HCT116 (cell line): ENCODE data around the gene POLR2C. TPM values are rescaled to one million over a fixed set of nuclear protein-coding genes. Genes with fewer than 3 reads are reported as not detected.

Source experiments
- ATAC-seq: fragments of 200-7000 bp; cut with Tn5 transposase; 2 replicates; pipeline ENCODE4 v1.9.1; 2020; ENCODE audit warnings: mild to moderate bottlenecking, moderate library complexity
- BruUV-seq: library from RNA; stranded (reverse); fragments of 400-500 nt; replicated peaks from 2 replicates; lab custom pipeline; 2021; lab: Mats Ljungman, UMichigan
- CTCF ChIA-PET: fragments of 300-600 bp; sonication (Branson Sonifier 250); formaldehyde crosslinking; loops from one replicate; lab custom pipeline; 2021; ENCODE audit warnings: antibody characterized with exemption; lab: Charles Lee
- POLR2A ChIA-PET: fragments of 300-600, 350-600 bp; sonication (Branson Sonifier 250); formaldehyde crosslinking; loops from one replicate; lab custom pipeline; 2021; ENCODE audit warnings: antibody characterized with exemption; lab: Charles Lee
- RAD21 ChIA-PET, 2 experiments: fragments of 300-600 bp; sonication (Branson Sonifier 250); formaldehyde crosslinking; loops; one replicate each; lab custom pipeline; 2023; ENCODE audit warnings: low total read pairs in 2 of 2; ENCODE audit not compliant: uncharacterized antibody in 2 of 2, unreplicated experiment in 2 of 2, low non-redundant PET in 1 of 2; lab: Charles Lee
- DNase-seq: peaks from one replicate; pipeline ENCODE4 v3.0.0-alpha.2; 2010; ENCODE audit warnings: low read depth, low spot score
- H2AFZ ChIP-seq: fragments of 200-600 bp; shearing (Covaris generic), sonication (generic); 2 replicates; pipeline ENCODE4 v1.6.1; 2017; ENCODE audit warnings: low read depth, mixed run types, mixed read lengths, antibody characterized with exemption, low read length; ENCODE audit not compliant: poor library complexity, severe bottlenecking
- H3K27ac ChIP-seq: 2 replicates; pipeline ENCODE4 v1.5.1; 2012; ENCODE audit warnings: low read depth, low read length
- H3K27me3 ChIP-seq: fragments of 200-600 bp; sonication (generic); 2 replicates; pipeline ENCODE4 v1.6.1; 2016; ENCODE audit warnings: mixed run types, low read length, mixed read lengths; ENCODE audit not compliant: insufficient read depth
- H3K36me3 ChIP-seq, 2 experiments: fragments of 200-500 bp in 1 of 2; fragments of 200-600 bp in 1 of 2; sonication (Bioruptor generic) in 1 of 2; sonication (generic) in 1 of 2; 2 replicates each; pipeline versions ENCODE4 v1.5.1 to v1.6.1; 2014 to 2016; ENCODE audit warnings: low read length in 2 of 2, inconsistent platforms in 1 of 2, mixed read lengths in 1 of 2, mixed run types in 1 of 2; ENCODE audit not compliant: insufficient read depth in 2 of 2, control insufficient read depth in 1 of 2
- H3K4me1 ChIP-seq, 2 experiments: fragments of 200-600 bp in 1 of 2; sonication (generic) in 1 of 2; 2 replicates each; pipeline versions ENCODE4 v1.5.1 to v1.6.1; 2012 to 2017; ENCODE audit warnings: low read length in 2 of 2, inconsistent platforms in 1 of 2, mild to moderate bottlenecking in 1 of 2, mixed read lengths in 1 of 2, mixed run types in 1 of 2, moderate library complexity in 1 of 2; ENCODE audit not compliant: insufficient read depth in 2 of 2, control insufficient read depth in 1 of 2
- H3K4me2 ChIP-seq: fragments of 200-600 bp; sonication (generic); 2 replicates; pipeline ENCODE4 v1.6.1; 2017; ENCODE audit warnings: mixed run types, low read length, mixed read lengths
- H3K4me3 ChIP-seq, 2 experiments: fragments of 200-600 bp in 1 of 2; sonication (generic) in 1 of 2; replicated peaks in 1 of 2; 2 replicates each; pipeline ENCODE4 v1.5.1; 2011 to 2016; ENCODE audit warnings: low read length in 2 of 2, control low read depth in 1 of 2, low read depth in 1 of 2, mild to moderate bottlenecking in 1 of 2, mixed read lengths in 1 of 2, mixed run types in 1 of 2
- H3K79me2 ChIP-seq: fragments of 200-600 bp; sonication (generic); 2 replicates; pipeline ENCODE4 v1.6.1; 2017; ENCODE audit warnings: mild to moderate bottlenecking, mixed run types, low read length, moderate library complexity, mixed read lengths; ENCODE audit not compliant: insufficient read depth
- H3K9ac ChIP-seq: fragments of 200-600 bp; sonication (generic); 2 replicates; pipeline ENCODE4 v1.6.1; 2016; ENCODE audit warnings: low read length, mixed read lengths
- H3K9me2 ChIP-seq: fragments of 200-600 bp; sonication (generic), shearing (Covaris generic); 2 replicates; pipeline ENCODE4 v1.6.1; 2017; ENCODE audit warnings: mixed run types, mild to moderate bottlenecking, moderate library complexity; ENCODE audit not compliant: insufficient read depth
- H3K9me3 ChIP-seq, 2 experiments: fragments of 200-500 bp in 1 of 2; fragments of 200-600 bp in 1 of 2; sonication (Bioruptor generic) in 1 of 2; sonication (generic) in 1 of 2; 2 replicates each; pipeline ENCODE4 v1.6.1; 2014 to 2017; ENCODE audit warnings: low read length in 2 of 2, mixed read lengths in 2 of 2, inconsistent platforms in 1 of 2, low read depth in 1 of 2, mild to moderate bottlenecking in 1 of 2, mixed run types in 1 of 2, moderate library complexity in 1 of 2; ENCODE audit not compliant: control insufficient read depth in 1 of 2, insufficient read depth in 1 of 2
- H4K20me1 ChIP-seq: fragments of 200-600 bp; sonication (generic), shearing (Covaris generic); 2 replicates; pipeline ENCODE4 v1.6.1; 2017; ENCODE audit warnings: mixed run types, mild to moderate bottlenecking, moderate library complexity; ENCODE audit not compliant: insufficient read depth
- EGR1 ChIP-seq: IDR thresholded peaks from 2 replicates; pipeline ENCODE4 v1.6.1; 2012; ENCODE audit warnings: low read depth
- JUND ChIP-seq: IDR thresholded peaks from 2 replicates; pipeline ENCODE4 v1.6.1; 2012
- POLR2A ChIP-seq: IDR thresholded peaks from 2 replicates; pipeline ENCODE4 v1.7.0; 2011; ENCODE audit warnings: borderline replicate concordance; ENCODE audit not compliant: insufficient read depth, insufficient read length; ENCODE audit errors: extremely low read depth
- POLR2AphosphoS5 ChIP-seq: IDR thresholded peaks from 2 replicates; pipeline ENCODE4 v1.6.1; 2011; ENCODE audit warnings: mild to moderate bottlenecking, low read depth, low read length, moderate library complexity
- SP1 ChIP-seq: IDR thresholded peaks from 2 replicates; pipeline ENCODE4 v1.6.1; 2012; ENCODE audit warnings: low read depth
- ZNF274 ChIP-seq: fragments of 200-500 bp; sonication (Bioruptor generic); IDR thresholded peaks from 2 replicates; pipeline ENCODE4 v1.6.1; 2014; ENCODE audit warnings: mild to moderate bottlenecking, low read depth, low read length, inconsistent platforms
- intact Hi-C: fragments of 100-400 bp; cut with micrococcal nuclease; formaldehyde crosslinking; loops from 2 replicates; pipeline ENCODE4 v1.10.0; 2022
- total RNA-seq: library from RNA; stranded (reverse); gene quantifications from one replicate; pipeline ENCODE4 v1.2.1, GENCODE V29; 2021; ENCODE audit not compliant: unreplicated experiment
- TF ChIP-seq, protein P1 (sequence below): IDR thresholded peaks from 2 replicates; pipeline ENCODE4 v1.6.1; 2012
- TF ChIP-seq, protein P2 (sequence below): IDR thresholded peaks from 2 replicates; pipeline ENCODE4 v1.6.1; 2012; ENCODE audit warnings: low read depth
- TF ChIP-seq, protein P3 (sequence below): IDR thresholded peaks from 2 replicates; pipeline ENCODE4 v1.6.1; 2012
- TF ChIP-seq, protein P4 (sequence below), 3 experiments: fragments of 200-600 bp in 1 of 3; sonication (generic) in 1 of 3; IDR thresholded peaks in 2 of 3; conservative IDR thresholded peaks in 1 of 3; 2 replicates each; pipeline ENCODE4 v1.5.1; 2012 to 2017; ENCODE audit warnings: low read depth in 2 of 3, low read length in 2 of 3, antibody characterized with exemption in 1 of 3, borderline replicate concordance in 1 of 3, control low read depth in 1 of 3, mild to moderate bottlenecking in 1 of 3, mixed read lengths in 1 of 3, mixed run types in 1 of 3, moderate library complexity in 1 of 3; ENCODE audit not compliant: insufficient read depth in 1 of 3
- TF ChIP-seq, protein P5 (sequence below): IDR thresholded peaks from 2 replicates; pipeline ENCODE4 v1.6.1; 2011; ENCODE audit warnings: mild to moderate bottlenecking, low read length, moderate library complexity; ENCODE audit not compliant: insufficient replicate concordance; ENCODE audit errors: extremely low read depth

POLR2C gene
- total RNA-seq, 1 experiment from 2014 or later = 74.4 TPM

DNA sequence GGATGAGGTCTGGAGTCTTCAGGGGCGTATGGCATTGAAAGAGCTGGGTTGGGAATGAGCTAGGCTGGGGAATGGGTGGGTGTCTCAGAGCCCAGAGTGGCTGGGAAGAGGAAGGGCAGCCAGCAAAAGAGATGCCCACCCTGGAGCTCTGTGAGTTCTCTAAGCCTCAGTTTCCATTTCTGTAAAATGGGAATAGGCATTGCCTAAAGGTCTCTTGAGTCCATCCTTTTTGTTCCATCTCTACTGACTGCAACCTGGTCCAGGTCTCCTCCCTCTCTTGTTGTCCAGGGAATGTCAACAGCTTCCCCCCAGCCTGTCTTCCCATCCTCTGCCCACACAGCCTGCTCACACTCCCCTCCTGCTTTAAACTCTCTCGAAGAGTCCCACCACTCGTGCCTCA is 54.3 kb downstream of the POLR2C start (continued):
- no peak for TF ChIP-seq ZNF274
- TF ChIP-seq EGR1 = no peak

DNA sequence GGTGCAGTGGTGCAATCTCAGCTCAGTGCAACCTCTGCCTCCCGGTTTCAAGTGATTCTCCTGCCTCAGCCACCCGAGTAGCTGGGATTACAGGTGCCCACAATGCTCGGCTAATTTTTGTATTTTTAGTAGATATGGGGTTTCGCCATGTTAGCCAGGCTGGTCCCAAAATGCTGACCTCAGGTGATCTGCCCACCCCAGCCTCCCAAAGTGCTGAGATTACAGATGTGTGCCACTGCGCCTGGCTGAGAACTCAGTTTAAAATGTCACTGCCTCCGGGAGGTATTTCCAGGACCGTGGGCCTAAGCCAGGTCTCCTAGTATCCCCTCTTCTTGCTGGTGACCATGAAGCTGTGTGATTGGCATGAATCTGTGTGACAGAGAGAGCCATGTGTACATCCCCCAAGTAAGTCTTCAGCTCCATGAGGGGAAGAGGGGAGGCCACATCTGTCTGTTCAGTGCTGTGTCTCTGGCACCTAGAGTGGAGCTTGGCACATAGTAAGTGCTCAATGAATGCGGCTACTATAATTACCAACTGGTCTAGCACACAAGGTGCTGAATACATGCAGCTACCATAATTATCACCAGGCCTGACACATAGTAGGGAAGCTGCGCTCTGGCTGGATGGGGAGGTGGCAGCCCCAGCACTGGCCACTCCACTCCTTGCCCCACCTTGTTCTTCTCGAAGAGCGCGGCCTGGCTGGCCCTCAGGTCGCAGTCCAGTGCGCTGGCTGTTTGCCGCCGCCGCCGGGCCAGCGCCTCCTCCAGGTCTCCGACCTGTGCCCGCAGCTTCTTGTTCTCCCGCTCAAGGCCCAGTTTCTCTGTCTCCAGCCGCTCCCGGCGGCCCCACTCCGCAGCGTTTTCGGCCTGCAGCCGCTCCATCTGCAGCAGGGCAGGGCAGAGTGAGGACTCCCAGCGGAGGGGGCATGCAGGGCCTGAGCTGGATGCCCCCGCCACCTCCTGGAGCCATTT is 55.2 kb downstream of the POLR2C start:
- H3K36me3 ChIP-seq = no peaks in the 10 kb centered on the region
- intact Hi-C loops = no loop called here
- H3K4me1 ChIP-seq = no peaks in the 10 kb centered on the region
- ChIA-PET CTCF (interaction anchor here (2.8 kb wide), 1 partner anchor 100 kb away, joined by 22 read pairs; no protein-coding TSS in a partner anchor), POLR2A (no interaction called here), RAD21 (no interaction called here)
- H3K4me3 ChIP-seq = no peak overlapping the region
- H3K79me2 ChIP-seq = no peaks in the 10 kb centered on the region
- H3K9me3 ChIP-seq = no peaks in the 10 kb centered on the region
- no peaks in the 10 kb centered on the region for H3K9me2 ChIP-seq
- TF ChIP-seq SP1 (no peak), POLR2AphosphoS5 (no peak), POLR2A (no peak), JUND (no peak)
- TF ChIP-seq, protein P1, sequence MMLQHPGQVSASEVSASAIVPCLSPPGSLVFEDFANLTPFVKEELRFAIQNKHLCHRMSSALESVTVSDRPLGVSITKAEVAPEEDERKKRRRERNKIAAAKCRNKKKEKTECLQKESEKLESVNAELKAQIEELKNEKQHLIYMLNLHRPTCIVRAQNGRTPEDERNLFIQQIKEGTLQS = no peak
- TF ChIP-seq, protein P2, sequence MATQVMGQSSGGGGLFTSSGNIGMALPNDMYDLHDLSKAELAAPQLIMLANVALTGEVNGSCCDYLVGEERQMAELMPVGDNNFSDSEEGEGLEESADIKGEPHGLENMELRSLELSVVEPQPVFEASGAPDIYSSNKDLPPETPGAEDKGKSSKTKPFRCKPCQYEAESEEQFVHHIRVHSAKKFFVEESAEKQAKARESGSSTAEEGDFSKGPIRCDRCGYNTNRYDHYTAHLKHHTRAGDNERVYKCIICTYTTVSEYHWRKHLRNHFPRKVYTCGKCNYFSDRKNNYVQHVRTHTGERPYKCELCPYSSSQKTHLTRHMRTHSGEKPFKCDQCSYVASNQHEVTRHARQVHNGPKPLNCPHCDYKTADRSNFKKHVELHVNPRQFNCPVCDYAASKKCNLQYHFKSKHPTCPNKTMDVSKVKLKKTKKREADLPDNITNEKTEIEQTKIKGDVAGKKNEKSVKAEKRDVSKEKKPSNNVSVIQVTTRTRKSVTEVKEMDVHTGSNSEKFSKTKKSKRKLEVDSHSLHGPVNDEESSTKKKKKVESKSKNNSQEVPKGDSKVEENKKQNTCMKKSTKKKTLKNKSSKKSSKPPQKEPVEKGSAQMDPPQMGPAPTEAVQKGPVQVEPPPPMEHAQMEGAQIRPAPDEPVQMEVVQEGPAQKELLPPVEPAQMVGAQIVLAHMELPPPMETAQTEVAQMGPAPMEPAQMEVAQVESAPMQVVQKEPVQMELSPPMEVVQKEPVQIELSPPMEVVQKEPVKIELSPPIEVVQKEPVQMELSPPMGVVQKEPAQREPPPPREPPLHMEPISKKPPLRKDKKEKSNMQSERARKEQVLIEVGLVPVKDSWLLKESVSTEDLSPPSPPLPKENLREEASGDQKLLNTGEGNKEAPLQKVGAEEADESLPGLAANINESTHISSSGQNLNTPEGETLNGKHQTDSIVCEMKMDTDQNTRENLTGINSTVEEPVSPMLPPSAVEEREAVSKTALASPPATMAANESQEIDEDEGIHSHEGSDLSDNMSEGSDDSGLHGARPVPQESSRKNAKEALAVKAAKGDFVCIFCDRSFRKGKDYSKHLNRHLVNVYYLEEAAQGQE = no peak
- TF ChIP-seq, protein P3, sequence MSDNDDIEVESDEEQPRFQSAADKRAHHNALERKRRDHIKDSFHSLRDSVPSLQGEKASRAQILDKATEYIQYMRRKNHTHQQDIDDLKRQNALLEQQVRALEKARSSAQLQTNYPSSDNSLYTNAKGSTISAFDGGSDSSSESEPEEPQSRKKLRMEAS = no peak
- TF ChIP-seq, protein P4, sequence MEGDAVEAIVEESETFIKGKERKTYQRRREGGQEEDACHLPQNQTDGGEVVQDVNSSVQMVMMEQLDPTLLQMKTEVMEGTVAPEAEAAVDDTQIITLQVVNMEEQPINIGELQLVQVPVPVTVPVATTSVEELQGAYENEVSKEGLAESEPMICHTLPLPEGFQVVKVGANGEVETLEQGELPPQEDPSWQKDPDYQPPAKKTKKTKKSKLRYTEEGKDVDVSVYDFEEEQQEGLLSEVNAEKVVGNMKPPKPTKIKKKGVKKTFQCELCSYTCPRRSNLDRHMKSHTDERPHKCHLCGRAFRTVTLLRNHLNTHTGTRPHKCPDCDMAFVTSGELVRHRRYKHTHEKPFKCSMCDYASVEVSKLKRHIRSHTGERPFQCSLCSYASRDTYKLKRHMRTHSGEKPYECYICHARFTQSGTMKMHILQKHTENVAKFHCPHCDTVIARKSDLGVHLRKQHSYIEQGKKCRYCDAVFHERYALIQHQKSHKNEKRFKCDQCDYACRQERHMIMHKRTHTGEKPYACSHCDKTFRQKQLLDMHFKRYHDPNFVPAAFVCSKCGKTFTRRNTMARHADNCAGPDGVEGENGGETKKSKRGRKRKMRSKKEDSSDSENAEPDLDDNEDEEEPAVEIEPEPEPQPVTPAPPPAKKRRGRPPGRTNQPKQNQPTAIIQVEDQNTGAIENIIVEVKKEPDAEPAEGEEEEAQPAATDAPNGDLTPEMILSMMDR (IDR thresholded peaks at IDR 0.05 in 2 of 3, conservative IDR thresholded peaks at IDR 0.05 in 1 of 3; ENCODE audit: borderline replicate concordance in 1 of 3, insufficient read depth in 1 of 3, low read depth in 2 of 3, low read length in 2 of 3) = no peak
- TF ChIP-seq, protein P5, sequence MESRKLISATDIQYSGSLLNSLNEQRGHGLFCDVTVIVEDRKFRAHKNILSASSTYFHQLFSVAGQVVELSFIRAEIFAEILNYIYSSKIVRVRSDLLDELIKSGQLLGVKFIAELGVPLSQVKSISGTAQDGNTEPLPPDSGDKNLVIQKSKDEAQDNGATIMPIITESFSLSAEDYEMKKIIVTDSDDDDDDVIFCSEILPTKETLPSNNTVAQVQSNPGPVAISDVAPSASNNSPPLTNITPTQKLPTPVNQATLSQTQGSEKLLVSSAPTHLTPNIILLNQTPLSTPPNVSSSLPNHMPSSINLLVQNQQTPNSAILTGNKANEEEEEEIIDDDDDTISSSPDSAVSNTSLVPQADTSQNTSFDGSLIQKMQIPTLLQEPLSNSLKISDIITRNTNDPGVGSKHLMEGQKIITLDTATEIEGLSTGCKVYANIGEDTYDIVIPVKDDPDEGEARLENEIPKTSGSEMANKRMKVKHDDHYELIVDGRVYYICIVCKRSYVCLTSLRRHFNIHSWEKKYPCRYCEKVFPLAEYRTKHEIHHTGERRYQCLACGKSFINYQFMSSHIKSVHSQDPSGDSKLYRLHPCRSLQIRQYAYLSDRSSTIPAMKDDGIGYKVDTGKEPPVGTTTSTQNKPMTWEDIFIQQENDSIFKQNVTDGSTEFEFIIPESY = no peak
- H4K20me1 ChIP-seq = no peaks in the 10 kb centered on the region
- H3K4me2 ChIP-seq = no peak overlapping the region
- H3K27ac ChIP-seq = no peak overlapping the region
- H2AFZ ChIP-seq = no peak overlapping the region
- H3K27me3 ChIP-seq = no peaks in the 10 kb centered on the region
- ATAC-seq (no peak), DNase-seq (no peak)
- BruUV-seq = no TSS peak
- H3K9ac ChIP-seq = no peak overlapping the region
